Measurements from ENCODE around the gene RRAGA. TPM values are rescaled to one million over a fixed set of nuclear protein-coding genes. Genes with fewer than 3 reads are reported as not detected.

The RRAGA gene
- total and polyA plus RNA-seq, 2 experiments from 2014 or later, result 24.7 to 36.1 TPM

- H3K79me2 ChIP-seq (replicated peaks; ENCODE audit: insufficient read depth), result peaks cover 19% of the 10 kb centered on the region
- peaks cover 88% of the 10 kb centered on the region for H3K36me3 ChIP-seq (ENCODE audit: insufficient read depth)
- H3K27me3 ChIP-seq (ENCODE audit: insufficient read depth), result no peaks in the 10 kb centered on the region
- H3K4me3 ChIP-seq, result no peak overlapping the region
- TF ChIP-seq EZH2 (IDR thresholded peaks at IDR 0.05; ENCODE audit: low read depth, unreplicated experiment) (no peak), CTCF (conservative IDR thresholded peaks at IDR 0.05; ENCODE audit: low read depth in 2 of 2) (peak; percentile 67 to 72)
- no peak overlapping the region for H3K27ac ChIP-seq (ENCODE audit: low read depth)
- H2AFZ ChIP-seq, result no peak overlapping the region
- Mint-ChIP-seq H3K36me3 (ENCODE audit: low read depth) (peaks cover 77% of the 10 kb centered on the region), H3K27ac (no peak overlapping the region), H3K9me3 (no peaks in the 10 kb centered on the region), H3K27me3 (ENCODE audit: insufficient read depth, low read depth, poor library complexity) (peaks cover 2% of the 10 kb centered on the region), H3K4me1 (no peaks in the 10 kb centered on the region), H3K4me3 (no peak overlapping the region)
- ATAC-seq, result peak; percentile 81
- H3F3A ChIP-seq (replicated peaks; ENCODE audit: low read depth), result peaks cover 7% of the 10 kb centered on the region; the same call in 1 of the 2 replicates
- no peak overlapping the region for H3K4me2 ChIP-seq
- H3K9me2 ChIP-seq (ENCODE audit: insufficient read depth), result no peaks in the 10 kb centered on the region
- H4K20me1 ChIP-seq (replicated peaks; ENCODE audit: insufficient read depth), result peaks cover 4% of the 10 kb centered on the region; the same call in 1 of the 2 replicates
- H3K4me1 ChIP-seq (ENCODE audit: insufficient read depth), result no peaks in the 10 kb centered on the region
- DNase-seq (ENCODE audit: low spot score), result peak; percentile 82
Measured at GRCh38 chr9:19085295-19085694, 36.1 kb downstream of the RRAGA start.

- Histone ChIP-seq H3K79me2 (replicated peaks; ENCODE audit: insufficient read depth) (peaks cover 16% of the 10 kb centered on the region), H2AFZ (no peak overlapping the region), H3K9me2 (ENCODE audit: insufficient read depth) (no peaks in the 10 kb centered on the region), H4K20me1 (replicated peaks; ENCODE audit: insufficient read depth) (peaks cover 5% of the 10 kb centered on the region; the same call in 1 of the 2 replicates), H3K4me3 (no peak overlapping the region), H3K4me1 (ENCODE audit: insufficient read depth) (no peaks in the 10 kb centered on the region), H3K36me3 (ENCODE audit: insufficient read depth) (peaks cover 88% of the 10 kb centered on the region), H3F3A (replicated peaks; ENCODE audit: low read depth) (peaks cover 4% of the 10 kb centered on the region; the same call in 1 of the 2 replicates), H3K27me3 (ENCODE audit: insufficient read depth) (no peaks in the 10 kb centered on the region), H3K27ac (ENCODE audit: low read depth) (no peak overlapping the region), H3K4me2 (no peak overlapping the region)
- Mint-ChIP-seq H3K4me3 (no peak overlapping the region), H3K36me3 (ENCODE audit: low read depth) (peaks cover 79% of the 10 kb centered on the region; the same call in 2 of the 3 replicates), H3K9me3 (no peaks in the 10 kb centered on the region), H3K4me1 (no peaks in the 10 kb centered on the region), H3K27me3 (ENCODE audit: insufficient read depth, low read depth, poor library complexity) (peaks cover 2% of the 10 kb centered on the region), H3K27ac (no peak overlapping the region)
- no peak for DNase-seq (ENCODE audit: low spot score)
- no peak for ATAC-seq
- TF ChIP-seq ZNF462 (CRISPR knock-in tag; IDR thresholded peaks at IDR 0.05), result no peak
- no peak for TF ChIP-seq ETS1 (IDR thresholded peaks at IDR 0.05)
- no peak for TF ChIP-seq JUNB (IDR thresholded peaks at IDR 0.05; ENCODE audit: unreplicated experiment)
- no peak for TF ChIP-seq NANOG (IDR thresholded peaks at IDR 0.05; ENCODE audit: borderline replicate concordance)
- no peak for TF ChIP-seq EZH2 (IDR thresholded peaks at IDR 0.05; ENCODE audit: low read depth, unreplicated experiment)
Measured at GRCh38 chr9:19087106-19088000, 38.1 kb downstream of the RRAGA start.

Measured in GM23338 (cell line).